ENCODE measurements around the gene WDR33.

Gene WDR33

DNA sequence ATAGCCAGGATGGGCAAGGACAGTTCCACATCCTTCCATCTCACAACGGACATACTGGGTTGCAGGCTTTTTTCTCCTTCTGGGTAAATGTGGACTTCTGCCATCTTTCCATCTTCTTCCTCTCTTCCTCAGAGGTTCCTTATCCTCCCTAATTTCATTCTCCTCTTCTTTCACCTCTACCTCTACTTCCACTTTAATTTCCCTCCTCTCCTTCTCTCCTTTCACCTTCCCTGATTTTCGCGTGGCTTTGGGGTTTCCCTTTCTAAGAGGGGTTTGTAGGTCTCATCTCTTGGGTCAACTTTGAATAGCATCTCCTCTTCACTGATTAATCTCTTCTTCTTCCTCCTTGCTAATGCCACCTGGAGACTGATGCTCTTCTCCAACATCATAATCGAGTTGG, 29.9 kb upstream of the WDR33 start:
- TF ChIP-seq FOXM1 (IDR thresholded peaks at IDR 0.05; ENCODE audit: borderline replicate concordance, low read depth) (no peak), TCF12 (IDR thresholded peaks at IDR 0.05; ENCODE audit: low read depth) (no peak), NFIC (IDR thresholded peaks at IDR 0.05) (no peak), ZBTB7A (IDR thresholded peaks at IDR 0.05; ENCODE audit: low read depth) (no peak), TAF1 (IDR thresholded peaks at IDR 0.05; ENCODE audit: low read depth) (no peak), EGR1 (IDR thresholded peaks at IDR 0.05) (no peak), YY1 (IDR thresholded peaks at IDR 0.05; ENCODE audit: low read depth) (no peak), RAD21 (IDR thresholded peaks at IDR 0.05; ENCODE audit: low read depth) (no peak), CREB1 (IDR thresholded peaks at IDR 0.05; ENCODE audit: low read depth) (no peak), CEBPB (IDR thresholded peaks at IDR 0.05) (no peak), TEAD4 (IDR thresholded peaks at IDR 0.05) (no peak)
- TF ChIP-seq, protein P1, sequence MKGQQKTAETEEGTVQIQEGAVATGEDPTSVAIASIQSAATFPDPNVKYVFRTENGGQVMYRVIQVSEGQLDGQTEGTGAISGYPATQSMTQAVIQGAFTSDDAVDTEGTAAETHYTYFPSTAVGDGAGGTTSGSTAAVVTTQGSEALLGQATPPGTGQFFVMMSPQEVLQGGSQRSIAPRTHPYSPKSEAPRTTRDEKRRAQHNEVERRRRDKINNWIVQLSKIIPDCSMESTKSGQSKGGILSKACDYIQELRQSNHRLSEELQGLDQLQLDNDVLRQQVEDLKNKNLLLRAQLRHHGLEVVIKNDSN (IDR thresholded peaks at IDR 0.05) = no peak
- TF ChIP-seq, protein P2, sequence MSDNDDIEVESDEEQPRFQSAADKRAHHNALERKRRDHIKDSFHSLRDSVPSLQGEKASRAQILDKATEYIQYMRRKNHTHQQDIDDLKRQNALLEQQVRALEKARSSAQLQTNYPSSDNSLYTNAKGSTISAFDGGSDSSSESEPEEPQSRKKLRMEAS (IDR thresholded peaks at IDR 0.05) = no peak

DNA sequence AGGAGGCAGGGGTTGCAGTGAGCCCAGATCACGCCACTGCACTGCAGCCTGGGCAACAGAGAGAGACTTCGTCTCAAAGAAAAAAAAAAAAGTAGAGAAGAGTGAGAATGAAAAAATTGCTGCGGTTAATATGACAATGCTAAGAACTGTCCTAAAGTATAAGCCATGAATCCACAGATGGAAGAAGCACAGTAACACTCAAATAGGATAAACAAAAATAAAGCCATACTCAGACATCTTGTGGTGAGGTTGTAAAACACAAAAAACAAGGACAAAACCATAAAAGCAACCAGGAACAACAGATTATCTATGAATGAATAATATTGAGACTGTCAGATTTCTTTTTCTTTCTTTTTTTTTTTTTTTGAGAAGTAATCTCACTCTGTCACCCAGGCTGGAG, 24.0 kb upstream of the WDR33 start:
- TF ChIP-seq CREB1 (IDR thresholded peaks at IDR 0.05; ENCODE audit: low read depth) (no peak), FOXM1 (IDR thresholded peaks at IDR 0.05; ENCODE audit: borderline replicate concordance, low read depth) (no peak), CEBPB (IDR thresholded peaks at IDR 0.05) (no peak), EGR1 (IDR thresholded peaks at IDR 0.05) (no peak), RAD21 (IDR thresholded peaks at IDR 0.05; ENCODE audit: low read depth) (no peak), YY1 (IDR thresholded peaks at IDR 0.05; ENCODE audit: low read depth) (no peak), TEAD4 (IDR thresholded peaks at IDR 0.05) (no peak), TCF12 (IDR thresholded peaks at IDR 0.05; ENCODE audit: low read depth) (no peak), TAF1 (IDR thresholded peaks at IDR 0.05; ENCODE audit: low read depth) (no peak), ZBTB7A (IDR thresholded peaks at IDR 0.05; ENCODE audit: low read depth) (no peak), NFIC (IDR thresholded peaks at IDR 0.05) (no peak)
- TF ChIP-seq, protein P2 (IDR thresholded peaks at IDR 0.05) = no peak
- TF ChIP-seq, protein P3, sequence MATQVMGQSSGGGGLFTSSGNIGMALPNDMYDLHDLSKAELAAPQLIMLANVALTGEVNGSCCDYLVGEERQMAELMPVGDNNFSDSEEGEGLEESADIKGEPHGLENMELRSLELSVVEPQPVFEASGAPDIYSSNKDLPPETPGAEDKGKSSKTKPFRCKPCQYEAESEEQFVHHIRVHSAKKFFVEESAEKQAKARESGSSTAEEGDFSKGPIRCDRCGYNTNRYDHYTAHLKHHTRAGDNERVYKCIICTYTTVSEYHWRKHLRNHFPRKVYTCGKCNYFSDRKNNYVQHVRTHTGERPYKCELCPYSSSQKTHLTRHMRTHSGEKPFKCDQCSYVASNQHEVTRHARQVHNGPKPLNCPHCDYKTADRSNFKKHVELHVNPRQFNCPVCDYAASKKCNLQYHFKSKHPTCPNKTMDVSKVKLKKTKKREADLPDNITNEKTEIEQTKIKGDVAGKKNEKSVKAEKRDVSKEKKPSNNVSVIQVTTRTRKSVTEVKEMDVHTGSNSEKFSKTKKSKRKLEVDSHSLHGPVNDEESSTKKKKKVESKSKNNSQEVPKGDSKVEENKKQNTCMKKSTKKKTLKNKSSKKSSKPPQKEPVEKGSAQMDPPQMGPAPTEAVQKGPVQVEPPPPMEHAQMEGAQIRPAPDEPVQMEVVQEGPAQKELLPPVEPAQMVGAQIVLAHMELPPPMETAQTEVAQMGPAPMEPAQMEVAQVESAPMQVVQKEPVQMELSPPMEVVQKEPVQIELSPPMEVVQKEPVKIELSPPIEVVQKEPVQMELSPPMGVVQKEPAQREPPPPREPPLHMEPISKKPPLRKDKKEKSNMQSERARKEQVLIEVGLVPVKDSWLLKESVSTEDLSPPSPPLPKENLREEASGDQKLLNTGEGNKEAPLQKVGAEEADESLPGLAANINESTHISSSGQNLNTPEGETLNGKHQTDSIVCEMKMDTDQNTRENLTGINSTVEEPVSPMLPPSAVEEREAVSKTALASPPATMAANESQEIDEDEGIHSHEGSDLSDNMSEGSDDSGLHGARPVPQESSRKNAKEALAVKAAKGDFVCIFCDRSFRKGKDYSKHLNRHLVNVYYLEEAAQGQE (IDR thresholded peaks at IDR 0.05; ENCODE audit: low read depth) = no peak
- TF ChIP-seq, protein P1 (IDR thresholded peaks at IDR 0.05) = no peak

DNA sequence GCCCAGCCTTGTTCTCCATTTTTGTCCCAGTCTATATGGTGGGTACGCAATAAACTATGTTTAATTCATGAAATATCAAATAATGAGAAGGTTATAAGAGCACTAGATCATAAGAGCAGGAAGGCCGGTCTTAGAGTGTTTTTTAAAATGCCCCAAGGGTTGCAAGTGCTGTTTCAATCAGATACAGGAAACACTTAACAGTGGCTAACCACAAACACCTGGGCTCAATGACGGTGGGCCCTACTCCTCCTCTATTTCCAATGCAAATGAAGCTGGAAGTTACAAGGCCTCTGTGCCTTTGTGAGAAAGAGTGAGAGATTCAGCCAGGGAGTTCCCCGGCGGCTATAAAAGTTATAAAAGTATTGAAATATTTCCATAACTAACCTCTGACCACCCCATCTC, 18.9 kb upstream of the WDR33 start:
- TF ChIP-seq CEBPB (IDR thresholded peaks at IDR 0.05) (no peak), YY1 (IDR thresholded peaks at IDR 0.05; ENCODE audit: low read depth) (no peak), EP300 (IDR thresholded peaks at IDR 0.05; ENCODE audit: borderline replicate concordance) (no peak), FOXM1 (IDR thresholded peaks at IDR 0.05; ENCODE audit: borderline replicate concordance, low read depth) (no peak), TAF1 (IDR thresholded peaks at IDR 0.05; ENCODE audit: low read depth) (no peak)
- TF ChIP-seq, protein P3 (IDR thresholded peaks at IDR 0.05; ENCODE audit: low read depth) = no peak
- TF ChIP-seq, protein P1 (IDR thresholded peaks at IDR 0.05) = no peak

DNA sequence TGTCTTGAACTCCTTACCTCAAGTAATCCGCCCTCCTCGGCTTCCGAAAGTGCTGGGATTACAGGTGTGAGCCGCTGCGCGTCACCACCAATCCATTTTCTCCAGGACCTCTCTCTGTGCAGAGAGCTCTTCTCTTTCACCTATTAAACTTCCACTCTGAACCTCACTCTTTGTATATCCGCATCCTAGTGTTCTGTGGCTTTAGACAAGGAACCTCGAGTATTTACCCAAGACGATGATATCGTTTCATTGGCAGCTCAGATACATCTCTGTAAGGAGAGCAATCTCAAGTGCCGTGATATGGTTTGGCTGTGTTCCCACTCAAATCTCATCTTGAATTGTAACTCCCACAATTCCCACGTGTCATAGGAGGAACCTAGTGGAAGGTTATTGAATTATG, 15.1 kb upstream of the WDR33 start:
- no peak for TF ChIP-seq YY1 (IDR thresholded peaks at IDR 0.05; ENCODE audit: low read depth)
- TF ChIP-seq, protein P3 (IDR thresholded peaks at IDR 0.05; ENCODE audit: low read depth) = no peak

Measured in Ishikawa (cell line).